ENCODE measurements around the gene WAS.

Gene WAS

GRCh38 chrX:48714573-48714972, 31.0 kb downstream of the WAS start:
- DNase-seq, result no peak

DNA sequence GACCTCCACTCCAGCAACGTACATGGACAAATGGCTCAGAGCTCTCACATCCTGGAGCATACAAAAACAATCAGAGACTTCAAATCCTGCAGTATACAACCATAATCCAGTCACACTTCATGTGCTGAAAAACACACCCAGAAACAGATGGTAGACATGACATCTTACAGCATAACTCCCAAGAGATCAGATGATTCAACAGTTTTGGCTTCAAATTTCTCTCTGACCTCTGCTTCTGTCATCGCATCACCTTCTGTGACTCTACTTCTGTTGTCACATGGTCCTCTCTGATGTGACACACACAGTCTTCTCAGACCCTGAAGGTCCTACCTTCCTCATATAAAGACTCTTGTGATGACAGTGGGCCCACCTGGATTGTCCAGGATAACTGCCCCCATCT, 31.5 kb downstream of the WAS start:
- DNase-seq, result no peak

DNA sequence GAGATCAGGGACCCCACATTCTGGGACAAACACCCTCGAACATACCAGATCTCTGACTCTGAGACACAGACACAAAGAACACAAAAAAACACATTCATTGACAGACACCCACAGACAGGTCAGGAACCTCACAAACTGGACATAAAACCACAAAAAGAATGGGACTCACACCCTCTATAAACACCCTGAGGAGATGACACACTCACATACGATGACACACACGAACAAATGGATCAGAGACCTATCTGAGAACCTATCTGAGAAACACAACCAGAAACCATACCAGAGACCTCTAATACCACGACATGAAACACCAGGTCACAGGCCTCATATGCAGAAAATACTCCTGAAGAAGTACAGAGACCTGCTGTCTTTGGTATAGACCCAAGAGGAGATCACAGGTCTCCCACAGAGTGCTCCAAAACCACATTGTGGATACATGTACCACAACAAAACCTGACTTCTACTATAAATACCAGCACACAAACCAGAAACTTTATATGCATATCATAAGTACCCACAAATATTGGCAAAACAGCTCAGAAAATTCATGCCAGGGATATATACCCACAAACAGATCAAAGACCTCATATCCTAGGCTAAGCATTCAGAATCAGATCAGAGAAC, 32.4 kb downstream of the WAS start:
- no peak for DNase-seq

- no peak for DNase-seq
These were observed 36.4 kb downstream of the WAS start for GRCh38 chrX:48719958-48720357.

DNA sequence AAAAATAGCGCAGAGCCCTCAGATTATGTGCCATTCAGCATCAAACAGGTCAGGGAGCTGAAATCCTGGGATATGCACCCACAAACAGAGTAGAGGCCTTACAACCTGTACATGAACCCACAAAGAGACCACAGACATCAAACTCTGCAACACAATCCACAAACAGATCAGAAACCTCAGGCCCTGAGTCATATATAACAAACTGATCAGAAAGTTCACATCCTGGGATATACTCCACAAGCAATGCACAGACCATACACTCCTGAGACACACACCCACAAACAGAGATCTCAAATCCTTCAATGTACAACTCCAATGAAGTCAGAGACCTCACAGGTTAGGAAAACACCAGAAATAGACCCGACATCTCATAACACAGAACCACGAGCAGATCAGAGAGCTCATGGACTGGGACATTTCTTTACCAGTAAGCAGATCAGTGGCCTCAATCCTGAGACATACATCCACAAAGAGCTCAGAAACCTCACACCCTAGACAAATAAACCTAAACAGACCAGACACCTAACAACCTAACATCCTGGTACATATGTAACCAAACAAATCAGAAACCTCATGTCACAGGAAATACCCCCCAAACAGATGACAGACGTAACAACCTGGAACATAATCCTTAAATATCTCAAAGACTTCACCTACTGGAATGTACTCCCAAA, 37.1 kb downstream of the WAS start:
- peak; percentile 37 for DNase-seq

- no peak for DNase-seq
These were observed 38.3 kb downstream of the WAS start for GRCh38 chrX:48721916-48722315.

DNA sequence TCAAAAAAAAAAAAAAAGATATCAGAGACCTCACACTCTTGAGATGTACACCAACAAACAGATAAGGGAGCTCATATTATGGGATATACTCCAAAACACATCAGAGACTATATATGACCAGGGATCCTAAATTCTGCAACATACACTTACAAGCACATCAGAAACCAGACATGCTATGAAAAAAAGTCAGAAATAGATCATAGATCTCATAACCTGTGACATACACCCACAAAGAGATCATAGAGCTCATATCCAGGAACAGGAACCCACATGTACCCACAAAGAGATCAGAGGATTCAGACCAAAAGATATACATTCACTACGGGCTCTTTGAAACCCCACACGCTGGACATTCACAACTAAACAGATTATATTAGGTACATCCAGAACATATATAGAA, 43.0 kb downstream of the WAS start:
- DNase-seq, result no peak

- DNase-seq, result no peak
These were observed 45.1 kb downstream of the WAS start for GRCh38 chrX:48728653-48729052.

DNA sequence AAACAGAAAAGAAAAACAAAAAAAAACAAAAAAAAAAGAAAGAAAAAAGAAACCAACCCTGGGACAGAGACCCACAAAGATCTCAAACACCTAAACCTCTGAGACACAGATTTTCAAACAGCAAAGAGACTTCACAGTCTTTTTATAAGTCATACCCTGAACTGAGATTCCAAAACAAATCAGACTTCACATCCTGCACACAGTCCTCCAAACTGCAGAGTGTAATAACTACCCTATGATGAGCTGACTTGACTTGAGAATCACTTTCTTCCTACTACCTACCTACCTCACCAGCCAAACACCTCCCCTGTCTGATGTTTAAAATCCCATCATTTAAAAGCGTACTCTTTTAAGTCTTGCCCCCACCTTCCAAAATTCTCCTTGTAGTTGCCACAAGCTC, 52.7 kb downstream of the WAS start:
- DNase-seq, result no peak

DNA sequence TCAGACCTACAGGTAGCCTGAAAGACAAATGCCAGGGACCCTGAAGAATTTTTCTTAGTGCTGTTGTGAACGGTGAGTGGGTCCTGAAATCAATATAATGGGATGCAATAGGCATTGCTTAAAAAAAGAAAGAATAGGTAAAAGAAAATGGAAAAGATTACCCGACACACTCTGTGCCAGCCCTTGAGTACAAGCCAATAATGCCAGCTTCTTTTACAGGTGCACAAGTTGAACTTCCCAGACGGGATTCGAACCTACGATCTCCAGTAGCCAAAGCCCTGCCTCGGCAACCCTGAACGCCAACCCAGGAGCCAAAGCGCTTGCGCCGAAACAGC, 53.2 kb downstream of the WAS start:
- DNase-seq, result no peak

DNA sequence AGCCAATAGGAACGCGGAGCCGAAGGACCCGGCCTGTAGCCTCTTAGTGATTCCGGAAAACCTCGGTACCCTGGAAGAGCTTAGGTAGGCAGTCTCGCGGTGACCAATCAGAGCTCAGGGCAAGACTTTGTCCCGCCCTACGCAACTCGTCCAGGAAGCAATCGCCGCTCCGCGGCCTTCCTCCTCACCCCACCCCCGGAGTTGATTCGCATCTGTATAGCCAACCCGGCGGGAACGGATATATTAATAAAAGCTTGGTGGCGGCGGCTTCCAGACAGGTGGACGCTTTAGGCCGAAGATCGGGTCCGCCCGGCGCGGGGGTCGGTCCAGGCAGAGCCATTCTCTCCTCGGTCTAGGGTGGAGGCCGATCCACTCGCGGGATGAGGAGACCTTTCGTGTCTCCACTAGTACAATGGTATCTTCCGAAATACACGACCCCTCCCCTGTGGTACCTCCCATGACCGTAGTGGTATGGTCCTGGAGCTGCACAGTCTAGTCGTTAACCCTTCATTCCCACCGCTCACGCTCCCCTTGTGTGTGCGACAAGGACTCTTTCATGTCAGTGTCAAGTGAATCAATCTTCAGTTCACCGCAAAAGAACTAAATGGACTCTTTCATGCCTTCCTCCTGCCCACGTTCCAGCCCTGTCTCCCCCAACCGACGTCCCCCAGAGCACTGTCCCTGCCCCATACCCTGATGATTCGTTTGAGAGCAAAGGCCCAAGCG, 53.8 kb downstream of the WAS start:
- DNase-seq, result peak; percentile 94

GRCh38 chrX:48737940-48738339, 54.3 kb downstream of the WAS start:
- DNase-seq, result no peak

Data from CD4-positive, alpha-beta T cell treated with Interleukin-12 subunit alpha and Interleukin-12 subunit beta, for 1 hour (primary cell).